GM12864 (cell line): ENCODE measurements around the gene LEMD1.
"Not testable (repeated sequence)": the region's sequence is repeated elsewhere in the genome, so short reads cannot be mapped to it uniquely, and the experiment has no call there.

Experiments used
- DNase-seq: peaks from one replicate; pipeline ENCODE4 v3.0.0-alpha.2; 2011; ENCODE audit warnings: low read depth
- H3K4me3 ChIP-seq: 2 replicates; pipeline ENCODE4 v1.5.1; 2011; ENCODE audit warnings: mild to moderate bottlenecking, low read depth, low read length, control low read depth
- CTCF ChIP-seq: IDR thresholded peaks from 2 replicates; pipeline ENCODE4 v1.5.1; 2011; ENCODE audit warnings: low read depth, mild to moderate bottlenecking, moderate library complexity, low read length, control low read depth, inconsistent platforms; ENCODE audit errors: missing control alignments

Gene LEMD1

GRCh38 chr1:205436776-205437410 lies 15.0 kb upstream of the LEMD1 start:
- TF ChIP-seq CTCF: no peak

DNA sequence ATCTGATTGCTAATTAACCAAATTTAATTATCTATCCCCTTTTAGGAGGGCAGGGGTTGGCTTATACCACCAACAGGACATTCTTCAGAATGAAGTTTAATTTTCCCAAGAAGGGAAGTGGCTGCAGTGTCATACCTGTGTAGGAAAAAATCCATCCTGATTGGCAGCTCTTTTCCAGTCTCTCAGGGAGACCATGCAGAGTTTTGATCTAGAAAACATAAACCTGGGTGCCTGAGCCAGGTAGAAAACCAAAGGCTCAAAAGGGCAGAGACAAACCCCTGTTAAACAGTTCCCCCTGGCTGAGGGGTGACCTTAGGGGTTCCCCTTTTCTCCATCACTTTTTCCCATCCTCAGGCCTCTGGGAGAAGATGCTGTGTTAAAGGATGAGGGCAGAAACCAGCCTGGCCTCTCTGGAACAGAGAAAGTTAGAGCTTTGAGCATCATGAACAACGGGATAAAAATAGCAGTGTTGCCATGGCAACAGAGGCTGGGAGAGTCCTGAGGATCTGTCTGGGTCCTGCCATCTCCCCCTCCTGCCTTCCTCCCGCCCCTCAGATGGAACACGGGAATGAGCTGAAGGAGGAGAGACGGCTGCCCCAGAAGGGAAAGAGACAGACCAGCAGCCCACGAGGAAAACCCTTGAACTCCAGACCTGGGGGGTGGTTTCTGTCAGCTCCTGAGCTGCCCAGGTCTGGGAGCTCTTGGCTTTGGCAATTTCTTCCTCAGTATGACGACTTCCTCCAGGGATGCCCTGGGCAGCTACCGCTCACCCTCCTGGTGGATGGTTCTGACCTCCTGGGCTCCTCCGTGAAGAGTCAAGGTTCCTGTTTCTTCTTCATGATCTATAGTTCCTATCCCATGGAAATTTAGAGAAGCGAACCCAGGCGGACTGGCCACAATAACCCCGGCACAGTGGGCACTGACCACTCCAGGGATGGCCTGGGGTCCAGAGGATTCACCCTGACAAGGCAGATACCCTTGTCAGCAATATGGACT lies 14.0 kb upstream of the LEMD1 start:
- TF ChIP-seq CTCF: no peak
- no peak overlapping the region for H3K4me3 ChIP-seq
- no peak for DNase-seq

More at GRCh38 chr1:205436776-205437410, 15.0 kb upstream of the LEMD1 start:
- no peak overlapping the region for H3K4me3 ChIP-seq
- no peak for DNase-seq

- no peak overlapping the region for H3K4me3 ChIP-seq
- DNase-seq: no peak
- no peak for TF ChIP-seq CTCF
Measured at GRCh38 chr1:205434738-205435137, 12.9 kb upstream of the LEMD1 start.

GRCh38 chr1:205432692-205433091 lies 10.8 kb upstream of the LEMD1 start:
- H3K4me3 ChIP-seq, DNase-seq: not testable (repeated sequence)

DNA sequence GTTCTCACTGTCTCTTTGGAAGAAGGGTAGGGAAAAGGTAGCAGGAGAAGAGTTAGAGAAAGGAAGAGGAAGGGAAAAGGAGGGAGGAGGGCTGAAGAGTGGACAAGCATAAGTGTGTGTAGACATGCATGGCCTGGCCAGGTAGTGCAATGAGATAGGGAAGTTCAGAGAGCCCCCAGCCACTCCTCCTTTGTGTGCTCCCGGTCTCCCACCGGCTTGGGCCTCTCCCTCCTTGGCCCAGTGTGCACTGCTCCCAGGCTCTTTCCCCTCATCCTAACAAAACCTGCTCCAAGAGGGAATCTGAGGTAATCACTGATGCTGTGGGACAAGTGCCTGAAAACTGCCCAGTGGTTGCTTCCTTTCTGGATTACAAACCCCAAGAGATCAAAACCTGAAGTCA lies 10.3 kb upstream of the LEMD1 start:
- TF ChIP-seq CTCF: no peak
- H3K4me3 ChIP-seq: no peak overlapping the region
- no peak for DNase-seq

GRCh38 chr1:205430696-205431305 lies 8.9 kb upstream of the LEMD1 start:
- peak; percentile 71 for TF ChIP-seq CTCF
- DNase-seq: peak; percentile 3
- H3K4me3 ChIP-seq: no peak overlapping the region
